Measurements from ENCODE around the gene QKI. TPM values are rescaled to one million over a fixed set of nuclear protein-coding genes. Genes with fewer than 3 reads are reported as not detected.

Gene QKI
- total RNA-seq, 1 experiment from 2014 or later, result 176 TPM

DNA sequence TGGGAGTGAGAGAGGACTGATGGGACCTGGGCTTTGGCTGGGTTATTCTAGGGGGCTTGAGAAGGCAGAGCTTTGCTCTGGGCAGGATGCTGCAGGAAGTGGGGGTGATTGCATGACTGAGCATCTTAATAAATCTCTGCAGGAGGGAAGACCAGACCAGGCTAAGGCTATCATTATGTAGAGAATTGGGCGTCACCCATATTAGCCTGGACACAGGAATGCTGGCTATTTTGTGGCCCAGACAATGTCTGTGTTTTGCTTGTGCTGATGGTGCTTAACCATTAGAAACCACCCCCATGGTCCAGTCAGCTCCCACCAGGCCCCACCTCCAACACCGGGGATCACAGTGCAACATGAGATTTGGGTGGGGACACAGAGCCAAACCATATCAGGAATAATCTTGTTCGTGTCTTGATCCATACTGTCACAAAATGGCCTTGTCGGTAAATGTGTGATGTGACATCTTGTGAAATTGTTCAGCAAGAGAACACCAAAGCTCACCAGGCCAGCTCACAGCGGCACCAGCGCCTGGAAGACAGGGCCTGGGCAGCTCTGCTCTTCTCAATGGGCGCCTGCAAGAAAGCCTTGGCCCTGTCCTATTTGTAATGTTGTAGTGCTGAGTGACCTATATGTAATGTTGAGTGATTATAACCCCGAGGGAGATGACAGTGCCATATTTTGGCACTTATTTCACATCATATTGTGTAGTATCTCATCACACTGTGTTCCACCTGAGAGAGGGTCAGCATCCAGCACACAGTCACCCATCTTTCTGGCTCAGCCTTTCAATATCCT lies 211.8 kb downstream of the QKI start:
- no peak overlapping the region for H2BK120ac ChIP-seq (ENCODE audit: low read depth, low read length, poor library complexity, severe bottlenecking)
- 0 out of 7 replicates have a peak overlapping the region, but pooled peaks of 1 of the 3 experiments have one; percentile 12 for H3K27ac Mint-ChIP-seq
- H2BK15ac ChIP-seq (ENCODE audit: low read depth, low read length), result no peak overlapping the region
- no peaks in the 10 kb centered on the region for H3K23me2 ChIP-seq (ENCODE audit: insufficient read length, low read depth, low read length, poor library complexity, severe bottlenecking)
- H2AK5ac ChIP-seq (ENCODE audit: insufficient read length, low read length), result no peak overlapping the region
- no peak overlapping the region for H3K23ac ChIP-seq (ENCODE audit: insufficient read length, low read depth, low read length)
- no peak overlapping the region for H3K18ac ChIP-seq (ENCODE audit: insufficient read length, low read depth, low read length)
- no peak overlapping the region for H4K91ac ChIP-seq (ENCODE audit: insufficient read length, low read depth, low read length)
- no peak overlapping the region for H3K4me2 ChIP-seq (ENCODE audit: insufficient read depth, insufficient read length, low read length)
- no peak for DNase-seq
- no peak overlapping the region for H2AFZ ChIP-seq (ENCODE audit: low read length)
- H3K79me2 ChIP-seq (ENCODE audit: insufficient read depth, low read length), result no peaks in the 10 kb centered on the region
- peaks cover 0 to 12% (median 3%) of the 10 kb centered on the region in 3 experiments; a peak in 3 of 7 replicates for H3K36me3 Mint-ChIP-seq (ENCODE audit: insufficient read depth in 1 of 3, low read depth in 3 of 3)
- no peaks in the 10 kb centered on the region for H3K4me1 Mint-ChIP-seq
- peaks cover 2% of the 10 kb centered on the region for H3K27me3 Mint-ChIP-seq (ENCODE audit: low read depth)
- H3K9ac ChIP-seq (ENCODE audit: extremely low read depth, insufficient read length, low read length), result no peak overlapping the region
- H2BK12ac ChIP-seq (ENCODE audit: insufficient read length, low read depth, low read length), result no peak overlapping the region
- H4K5ac ChIP-seq (ENCODE audit: insufficient read length, low read depth, low read length), result no peak overlapping the region
- no peak overlapping the region for H3K27ac ChIP-seq (ENCODE audit: insufficient read length, low read depth, low read length)
- WGBS (ENCODE audit: extremely low coverage, insufficient read length, low lambda C conversion rate), result no CpG with 5 or more reads among the region's 8 CpGs
- no peak overlapping the region for H4K8ac ChIP-seq (replicated peaks; ENCODE audit: insufficient read length, low read depth, low read length)
- no peak overlapping the region for H2BK20ac ChIP-seq (ENCODE audit: low read depth, low read length, poor library complexity, severe bottlenecking)
- no peaks in the 10 kb centered on the region for H3K9me3 ChIP-seq (ENCODE audit: control insufficient read depth, low read depth, low read length)
- H3K27me3 ChIP-seq (ENCODE audit: insufficient read depth, low read length), result no peaks in the 10 kb centered on the region
- H3K9me3 Mint-ChIP-seq, result peaks cover 12 to 14% of the 10 kb centered on the region in 2 experiments
- no peak overlapping the region for H2BK5ac ChIP-seq (ENCODE audit: insufficient read length, low read length)
- H3T11ph ChIP-seq (ENCODE audit: low read length), result no peak overlapping the region
- TF ChIP-seq, protein P1, sequence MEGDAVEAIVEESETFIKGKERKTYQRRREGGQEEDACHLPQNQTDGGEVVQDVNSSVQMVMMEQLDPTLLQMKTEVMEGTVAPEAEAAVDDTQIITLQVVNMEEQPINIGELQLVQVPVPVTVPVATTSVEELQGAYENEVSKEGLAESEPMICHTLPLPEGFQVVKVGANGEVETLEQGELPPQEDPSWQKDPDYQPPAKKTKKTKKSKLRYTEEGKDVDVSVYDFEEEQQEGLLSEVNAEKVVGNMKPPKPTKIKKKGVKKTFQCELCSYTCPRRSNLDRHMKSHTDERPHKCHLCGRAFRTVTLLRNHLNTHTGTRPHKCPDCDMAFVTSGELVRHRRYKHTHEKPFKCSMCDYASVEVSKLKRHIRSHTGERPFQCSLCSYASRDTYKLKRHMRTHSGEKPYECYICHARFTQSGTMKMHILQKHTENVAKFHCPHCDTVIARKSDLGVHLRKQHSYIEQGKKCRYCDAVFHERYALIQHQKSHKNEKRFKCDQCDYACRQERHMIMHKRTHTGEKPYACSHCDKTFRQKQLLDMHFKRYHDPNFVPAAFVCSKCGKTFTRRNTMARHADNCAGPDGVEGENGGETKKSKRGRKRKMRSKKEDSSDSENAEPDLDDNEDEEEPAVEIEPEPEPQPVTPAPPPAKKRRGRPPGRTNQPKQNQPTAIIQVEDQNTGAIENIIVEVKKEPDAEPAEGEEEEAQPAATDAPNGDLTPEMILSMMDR (conservative IDR thresholded peaks at IDR 0.05), result no peak
- H4K20me1 ChIP-seq (ENCODE audit: control insufficient read depth, insufficient read depth, insufficient read length), result no peaks in the 10 kb centered on the region
- H3K14ac ChIP-seq (ENCODE audit: insufficient read depth, low read length), result no peak overlapping the region
- no peaks in the 10 kb centered on the region for H3K79me1 ChIP-seq (ENCODE audit: insufficient read depth, low read depth, low read length, poor library complexity, severe bottlenecking)
- no peak overlapping the region for H3K56ac ChIP-seq (ENCODE audit: insufficient read length, low read depth, low read length)
- no peak overlapping the region for H3K4me3 Mint-ChIP-seq
- no peaks in the 10 kb centered on the region for H3K4me1 ChIP-seq (ENCODE audit: insufficient read depth, low read length)
- H3K4ac ChIP-seq (ENCODE audit: low read depth, low read length), result no peak overlapping the region
